Endodermal cell (in vitro differentiated cells): Measurements from ENCODE around the gene GANC. TPM values are rescaled to one million over a fixed set of nuclear protein-coding genes. Genes with fewer than 3 reads are reported as not detected.

Experiments
- DNase-seq: peaks from one replicate; pipeline ENCODE4 v3.0.0-alpha.2; 2017
- H3K27ac ChIP-seq: 2 replicates; pipeline ENCODE4 v1.5.1; 2013; ENCODE audit warnings: mild to moderate bottlenecking, low read depth, low read length, moderate library complexity
- H3K27me3 ChIP-seq: 2 replicates; pipeline ENCODE4 v1.6.1; 2013; ENCODE audit warnings: mild to moderate bottlenecking, low read length, moderate library complexity; ENCODE audit not compliant: insufficient read depth, control insufficient read depth, poor library complexity, severe bottlenecking
- H3K36me3 ChIP-seq: 2 replicates; pipeline ENCODE4 v1.7.0; 2013; ENCODE audit warnings: mild to moderate bottlenecking, low read length, moderate library complexity; ENCODE audit not compliant: control insufficient read depth, insufficient read depth
- H3K4me1 ChIP-seq: one replicate; pipeline ENCODE4 v1.7.0; 2013; ENCODE audit warnings: low read length; ENCODE audit not compliant: control insufficient read depth, insufficient read depth
- H3K4me3 ChIP-seq: 2 replicates; pipeline ENCODE4 v1.5.1; 2013; ENCODE audit warnings: mild to moderate bottlenecking, low read length, moderate library complexity
- H3K9ac ChIP-seq: 2 replicates; pipeline ENCODE4 v1.6.1; 2013; ENCODE audit warnings: mild to moderate bottlenecking, low read length, moderate library complexity; ENCODE audit not compliant: poor library complexity, severe bottlenecking; ENCODE audit errors: extremely low read depth
- H3K9me3 ChIP-seq: 2 replicates; pipeline ENCODE4 v1.6.1; 2013; ENCODE audit warnings: mild to moderate bottlenecking, low read length, moderate library complexity; ENCODE audit not compliant: control insufficient read depth
- H3K27ac Mint-ChIP-seq: 2 replicates; pipeline ENCODE4 v1.8.0; 2020; ENCODE audit warnings: mixed read lengths
- H3K27me3 Mint-ChIP-seq: 2 replicates; pipeline ENCODE4 v1.8.0; 2021; ENCODE audit warnings: mild to moderate bottlenecking, mixed read lengths; ENCODE audit not compliant: insufficient read depth
- H3K36me3 Mint-ChIP-seq: 2 replicates; pipeline ENCODE4 v1.8.0; 2020; ENCODE audit warnings: low read depth, mixed read lengths
- H3K4me1 Mint-ChIP-seq: 2 replicates; pipeline ENCODE4 v1.8.0; 2020; ENCODE audit warnings: mixed read lengths
- H3K4me3 Mint-ChIP-seq: 2 replicates; pipeline ENCODE4 v1.8.0; 2020; ENCODE audit warnings: mild to moderate bottlenecking, moderate library complexity, mixed read lengths
- H3K9me3 Mint-ChIP-seq: 2 replicates; pipeline ENCODE4 v1.8.0; 2020; ENCODE audit warnings: mild to moderate bottlenecking, mixed read lengths
- WGBS, 2 experiments: methylation state at CpG; one replicate each; pipeline versions ENCODE4 v1.1.5 to v1.1.7; 2013; ENCODE audit warnings: missing lambda C conversion rate in 2 of 2, mixed read lengths in 1 of 2; ENCODE audit not compliant: insufficient coverage in 1 of 2, insufficient read length in 1 of 2; 5-methylcytosine and 5-hydroxymethylcytosine counted together
- total RNA-seq, 2 donors: library from RNA; stranded (reverse); fragmentation: NEBNext Ultra II Directional in 1 of 2; extraction: Animal tissue kit (Norgen Biotek cat#: 25700) in 1 of 2; gene quantifications; 2 replicates in 1 of 2; 3 replicates in 1 of 2; pipeline ENCODE4 v1.2.1, GENCODE V29; 2021
- TF ChIP-seq, protein P1 (sequence below): fragments of 200-600 bp; sonication (generic); conservative IDR thresholded peaks from 2 replicates; pipeline ENCODE4 v1.5.0; 2021; ENCODE audit warnings: antibody characterized with exemption, mild to moderate bottlenecking

The GANC gene
- total RNA-seq, 2 donors from 2014 or later, result 13.8 to 17.1 TPM

GRCh38 chr15:42282344-42282743, 9.3 kb downstream of the GANC start:
- TF ChIP-seq, protein P1, sequence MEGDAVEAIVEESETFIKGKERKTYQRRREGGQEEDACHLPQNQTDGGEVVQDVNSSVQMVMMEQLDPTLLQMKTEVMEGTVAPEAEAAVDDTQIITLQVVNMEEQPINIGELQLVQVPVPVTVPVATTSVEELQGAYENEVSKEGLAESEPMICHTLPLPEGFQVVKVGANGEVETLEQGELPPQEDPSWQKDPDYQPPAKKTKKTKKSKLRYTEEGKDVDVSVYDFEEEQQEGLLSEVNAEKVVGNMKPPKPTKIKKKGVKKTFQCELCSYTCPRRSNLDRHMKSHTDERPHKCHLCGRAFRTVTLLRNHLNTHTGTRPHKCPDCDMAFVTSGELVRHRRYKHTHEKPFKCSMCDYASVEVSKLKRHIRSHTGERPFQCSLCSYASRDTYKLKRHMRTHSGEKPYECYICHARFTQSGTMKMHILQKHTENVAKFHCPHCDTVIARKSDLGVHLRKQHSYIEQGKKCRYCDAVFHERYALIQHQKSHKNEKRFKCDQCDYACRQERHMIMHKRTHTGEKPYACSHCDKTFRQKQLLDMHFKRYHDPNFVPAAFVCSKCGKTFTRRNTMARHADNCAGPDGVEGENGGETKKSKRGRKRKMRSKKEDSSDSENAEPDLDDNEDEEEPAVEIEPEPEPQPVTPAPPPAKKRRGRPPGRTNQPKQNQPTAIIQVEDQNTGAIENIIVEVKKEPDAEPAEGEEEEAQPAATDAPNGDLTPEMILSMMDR, result no peak
- Histone ChIP-seq H3K9ac (no peak overlapping the region), H3K27ac (no peak overlapping the region), H3K4me3 (no peak overlapping the region), H3K4me1 (no peaks in the 10 kb centered on the region), H3K9me3 (no peaks in the 10 kb centered on the region), H3K36me3 (no peaks in the 10 kb centered on the region), H3K27me3 (no peaks in the 10 kb centered on the region)
- DNase-seq, result no peak
- no peaks in the 10 kb centered on the region for H3K9me3 Mint-ChIP-seq
- no peaks in the 10 kb centered on the region for H3K27me3 Mint-ChIP-seq
- no peak overlapping the region for H3K4me3 Mint-ChIP-seq
- no peak overlapping the region for H3K27ac Mint-ChIP-seq
- H3K4me1 Mint-ChIP-seq, result no peaks in the 10 kb centered on the region
- H3K36me3 Mint-ChIP-seq, result no peaks in the 10 kb centered on the region

GRCh38 chr15:42282926-42283325, 9.9 kb downstream of the GANC start:
- Mint-ChIP-seq H3K27ac (no peak overlapping the region), H3K4me3 (no peak overlapping the region), H3K9me3 (no peaks in the 10 kb centered on the region), H3K36me3 (no peaks in the 10 kb centered on the region), H3K27me3 (no peaks in the 10 kb centered on the region), H3K4me1 (no peaks in the 10 kb centered on the region)
- Histone ChIP-seq H3K9ac (no peak overlapping the region), H3K27me3 (no peaks in the 10 kb centered on the region), H3K4me3 (no peak overlapping the region), H3K4me1 (no peaks in the 10 kb centered on the region), H3K27ac (no peak overlapping the region), H3K9me3 (no peaks in the 10 kb centered on the region), H3K36me3 (no peaks in the 10 kb centered on the region)
- 66 to 71% methylated on average over 3 to 5 of the region's 5 CpGs for WGBS, 2 experiments
- no peak for DNase-seq
- TF ChIP-seq, protein P1, result no peak

DNA sequence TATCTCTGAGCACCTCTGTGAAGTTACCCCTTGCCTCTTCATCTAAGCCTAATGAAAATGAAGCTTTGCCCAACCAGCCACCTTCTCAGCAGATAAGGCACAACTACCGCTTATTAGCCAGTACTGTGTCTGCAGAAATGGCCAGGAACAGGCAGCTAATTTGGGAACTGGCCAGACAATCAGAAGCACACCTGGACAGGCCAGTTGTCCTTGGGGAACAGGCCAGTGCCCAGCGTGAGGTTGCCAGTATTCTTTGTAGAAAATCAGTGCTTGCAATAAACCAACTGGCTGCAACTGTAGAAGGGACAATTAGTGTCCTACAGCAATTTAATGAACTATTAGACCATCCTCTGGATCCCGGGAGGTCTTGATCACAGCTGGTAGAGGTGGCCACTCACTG, 10.7 kb downstream of the GANC start:
- Mint-ChIP-seq H3K9me3 (no peaks in the 10 kb centered on the region), H3K4me1 (no peaks in the 10 kb centered on the region), H3K36me3 (no peaks in the 10 kb centered on the region), H3K4me3 (no peak overlapping the region), H3K27me3 (no peaks in the 10 kb centered on the region), H3K27ac (no peak overlapping the region)
- no peak overlapping the region for H3K9ac ChIP-seq
- H3K27ac ChIP-seq, result no peak overlapping the region
- DNase-seq, result no peak
- no peak overlapping the region for H3K4me3 ChIP-seq
- TF ChIP-seq, protein P1, result no peak
- H3K9me3 ChIP-seq, result no peaks in the 10 kb centered on the region
- H3K27me3 ChIP-seq, result no peaks in the 10 kb centered on the region
- WGBS, 2 experiments, result 88 to 100% methylated on average over 3 of the region's 3 CpGs
- H3K36me3 ChIP-seq, result no peaks in the 10 kb centered on the region
- H3K4me1 ChIP-seq, result no peaks in the 10 kb centered on the region
